GM19397 (cell line): ENCODE data around the gene ETF1.

Source experiments
- ATAC-seq: cut with Tn5 transposase; IDR thresholded peaks from one replicate; pipeline ENCODE4 v1.9.1; 2021; ENCODE audit warnings: mild to moderate bottlenecking, moderate library complexity; ENCODE audit not compliant: unreplicated experiment

ETF1 gene

DNA sequence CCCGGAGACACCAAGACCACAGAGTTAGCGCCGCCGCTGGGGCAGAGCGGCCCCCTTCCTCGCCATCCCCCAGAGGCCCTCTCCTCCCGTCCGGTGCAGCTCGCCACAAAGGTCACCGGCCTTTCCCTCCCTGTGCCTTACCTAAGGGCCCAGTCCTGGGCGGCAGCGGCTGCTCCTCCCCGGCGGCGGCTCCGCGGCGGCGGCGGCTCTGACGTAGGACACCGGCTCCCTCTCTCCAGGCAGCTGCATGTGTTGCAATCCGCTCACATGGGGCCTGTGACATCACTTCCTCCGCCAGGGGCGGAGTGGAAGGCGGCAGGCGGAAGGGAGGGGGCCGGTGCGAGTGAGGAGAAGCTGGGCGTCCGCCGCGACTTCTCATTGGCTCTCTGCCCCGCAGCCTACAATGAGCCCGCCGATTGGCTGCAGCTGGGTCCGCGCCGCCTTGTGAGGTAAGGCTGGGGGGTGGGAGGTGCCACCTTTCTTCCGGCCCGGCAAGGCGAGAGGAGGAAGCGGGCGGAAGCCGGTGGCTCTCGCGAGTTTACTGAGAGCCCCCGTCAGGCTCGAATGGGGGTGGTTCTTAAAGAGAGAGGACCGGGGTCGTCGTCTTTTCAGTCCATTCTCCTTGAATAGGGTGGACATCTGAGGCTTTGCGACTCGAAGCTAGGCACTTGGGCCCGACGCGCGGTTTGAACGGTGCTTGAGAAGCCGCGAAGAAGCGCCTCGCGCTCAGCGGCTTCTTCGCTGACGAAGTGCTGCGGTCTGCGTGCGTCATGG, at the start of gene ETF1:
ETF1 (minus strand) TSS at position 281 of the 774 bp plus-strand sequence. CDS start 318 bp downstream, outside the sequence.
- peak; percentile 94 for ATAC-seq

GRCh38 chr5:138588013-138588788, 45.2 kb upstream of the ETF1 start:
- ATAC-seq: no peak

- ATAC-seq: no peak
Observed at GRCh38 chr5:138585157-138585556, 42.1 kb upstream of the ETF1 start.

DNA sequence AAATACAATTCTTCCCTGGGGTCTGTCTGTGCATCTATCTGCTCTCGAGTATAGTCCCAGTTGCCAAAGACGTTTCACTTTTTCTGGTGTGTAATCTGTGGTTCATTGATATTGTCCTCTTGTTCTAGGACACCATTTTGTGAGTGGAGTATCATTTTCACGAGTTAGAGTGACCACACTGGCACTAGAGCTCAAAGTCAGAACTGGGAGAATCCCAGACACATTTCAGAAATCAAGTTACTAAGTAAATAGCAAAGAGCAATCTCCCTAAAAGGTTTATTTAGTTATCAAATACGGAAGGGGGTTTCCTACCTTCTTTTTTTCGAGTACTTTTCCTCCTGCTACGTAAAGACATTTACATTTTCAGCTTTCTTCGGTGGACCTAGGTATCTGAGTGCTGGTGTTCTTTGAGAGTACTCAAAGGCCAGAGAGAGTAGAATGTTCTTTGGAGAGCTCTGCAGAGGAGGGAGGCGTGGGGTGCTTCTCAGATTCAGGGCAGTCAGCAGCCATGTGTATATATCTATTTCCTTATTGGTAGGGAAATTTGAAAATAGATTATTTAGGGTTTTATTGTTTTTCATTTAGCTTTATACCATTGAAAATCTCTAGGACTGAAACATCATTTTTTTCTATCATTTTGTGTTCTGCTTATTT, 41.1 kb upstream of the ETF1 start:
- ATAC-seq: no peak

- ATAC-seq: no peak
Observed at GRCh38 chr5:138582959-138583358, 39.9 kb upstream of the ETF1 start.

DNA sequence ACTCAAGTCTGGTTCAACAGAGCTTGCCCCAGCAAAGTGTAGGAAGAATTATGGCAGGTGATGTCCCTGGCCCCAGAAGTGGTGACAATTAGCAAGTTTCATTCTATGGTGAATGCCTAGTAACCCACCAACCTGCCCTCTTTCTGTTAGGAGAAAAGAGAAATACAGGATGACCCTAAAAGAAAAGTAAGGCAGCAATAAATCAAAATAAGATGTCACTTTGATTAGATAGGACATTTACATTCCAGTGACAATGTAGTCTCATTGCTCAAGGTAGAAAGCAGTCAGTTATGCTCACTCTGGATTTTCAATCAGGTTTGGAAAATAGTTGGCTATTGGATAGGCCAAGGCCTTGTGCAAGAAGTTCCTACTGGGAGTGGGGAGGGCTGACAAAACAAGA, 37.7 kb upstream of the ETF1 start:
- no peak for ATAC-seq

DNA sequence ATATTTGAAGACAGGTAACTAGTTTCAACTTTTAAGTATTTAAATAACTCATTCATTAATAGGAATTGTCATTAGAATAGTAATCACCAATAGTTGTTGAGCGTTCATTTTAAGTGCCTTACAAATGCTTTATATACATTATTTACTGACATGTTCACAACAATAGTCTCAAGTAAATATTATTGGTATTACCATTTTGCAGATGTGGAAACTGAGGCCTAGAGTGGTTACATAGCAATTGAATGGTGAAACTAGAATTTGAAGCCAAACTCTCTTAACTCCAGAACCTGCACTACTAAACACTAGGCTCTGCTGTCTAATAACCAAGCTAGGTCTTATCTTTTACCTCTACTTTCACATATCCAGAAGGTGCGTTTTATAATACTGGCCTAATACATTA, 37.0 kb upstream of the ETF1 start:
- no peak for ATAC-seq

- no peak for ATAC-seq
Observed at GRCh38 chr5:138579517-138579863, 36.5 kb upstream of the ETF1 start.

- no peak for ATAC-seq
Observed at GRCh38 chr5:138577452-138577851, 34.4 kb upstream of the ETF1 start.

- peak; percentile 84 for ATAC-seq
Observed at GRCh38 chr5:138575194-138576015, 32.4 kb upstream of the ETF1 start, which contains the start of gene HSPA9. TSS of gene HSPA9 (minus strand) at chr5:138575401. CDS start at chr5:138575318, 83 bp downstream.

- ATAC-seq: no peak
Observed at GRCh38 chr5:138574744-138575193, 31.7 kb upstream of the ETF1 start.

DNA sequence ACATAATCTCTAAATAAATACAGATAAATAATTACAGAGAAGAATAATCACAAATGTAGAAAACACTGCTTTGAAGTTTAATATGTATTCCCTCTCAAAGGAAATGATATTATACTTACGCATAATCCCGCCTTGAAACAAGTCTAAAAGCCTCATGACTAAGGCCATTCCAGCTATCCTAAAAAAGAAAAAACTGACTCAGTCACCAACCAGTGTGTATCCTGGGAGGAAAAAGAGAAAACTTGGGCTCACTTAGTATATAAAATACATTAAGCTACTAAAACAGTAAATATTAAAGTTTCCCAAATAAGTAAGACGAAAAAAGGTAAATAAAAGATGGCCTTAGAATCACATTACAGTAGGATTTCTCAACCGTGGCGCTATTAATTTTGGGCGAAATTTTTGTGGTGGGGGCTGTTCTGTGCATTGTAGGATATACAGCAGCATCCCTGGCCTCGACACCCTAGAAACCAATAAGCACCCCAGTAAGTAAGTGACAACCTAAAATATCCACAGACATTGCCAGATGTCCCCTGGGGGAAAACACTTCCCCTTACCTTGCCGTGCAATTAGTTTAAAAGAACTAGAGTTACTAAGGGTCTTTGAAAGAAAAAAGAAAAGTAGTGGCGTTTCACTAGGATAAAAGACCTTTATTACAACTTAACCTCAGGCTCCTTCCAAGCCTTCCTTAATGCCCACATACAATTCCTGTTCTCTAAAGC, 31.1 kb upstream of the ETF1 start:
- ATAC-seq: no peak

DNA sequence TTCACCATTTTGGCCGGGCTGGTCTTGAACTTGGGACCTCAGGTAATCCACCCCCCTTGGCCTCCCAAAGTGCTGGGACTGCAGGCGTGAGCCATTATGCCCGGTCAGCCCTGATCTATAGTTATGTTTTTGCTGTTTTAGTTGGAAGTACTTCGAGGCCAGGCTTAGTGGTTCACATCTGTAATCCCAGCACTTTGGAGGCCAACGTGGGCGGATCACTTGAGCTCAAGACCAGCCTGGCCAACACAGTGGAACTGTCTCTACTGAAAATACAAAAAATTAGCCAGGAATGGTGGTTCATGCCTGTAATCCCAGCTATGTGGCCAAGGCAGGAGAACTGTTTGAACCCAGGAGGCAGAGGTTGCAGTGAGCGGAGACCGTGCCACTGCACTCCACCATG, 30.2 kb upstream of the ETF1 start:
- ATAC-seq: no peak

GRCh38 chr5:138570871-138571270, 27.8 kb upstream of the ETF1 start:
- no peak for ATAC-seq

DNA sequence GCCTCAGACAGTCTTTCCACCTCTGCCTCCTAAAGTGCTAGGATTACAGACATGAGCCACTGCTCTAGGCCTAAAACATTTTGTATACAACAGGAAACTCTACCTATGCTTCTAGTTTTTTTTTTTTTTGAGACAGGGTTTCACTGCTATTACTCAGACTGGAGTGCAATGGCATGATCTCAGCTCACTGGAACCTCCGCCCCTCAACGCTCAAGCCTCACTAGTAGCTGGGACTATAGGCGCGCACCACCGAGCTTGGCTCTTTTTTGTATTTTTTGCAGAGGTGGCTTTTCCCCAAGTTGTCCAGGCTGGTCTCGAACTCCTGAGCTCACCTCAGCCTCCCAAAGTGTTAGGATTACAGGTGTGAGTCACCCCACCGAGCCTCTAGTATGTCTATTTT, 26.7 kb upstream of the ETF1 start:
- no peak for ATAC-seq

- ATAC-seq: no peak
Observed at GRCh38 chr5:138568061-138568824, 25.2 kb upstream of the ETF1 start.

DNA sequence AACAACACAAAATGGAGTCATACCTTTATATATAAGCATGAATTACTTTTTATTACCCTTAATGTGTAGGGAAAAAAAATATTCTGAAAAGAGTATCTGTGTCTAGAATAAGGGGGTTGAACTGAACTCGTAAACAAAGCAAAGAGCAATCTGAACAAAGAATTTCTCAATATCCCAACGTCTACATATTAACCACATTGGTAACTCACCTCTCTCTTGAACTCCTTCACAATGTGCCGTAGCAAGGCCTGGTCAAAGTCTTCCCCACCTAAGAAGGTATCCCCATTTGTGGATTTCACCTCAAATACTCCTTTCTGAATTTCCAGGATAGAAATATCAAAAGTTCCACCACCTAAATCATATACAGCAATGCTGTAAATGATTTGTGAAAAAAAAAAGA, 23.8 kb upstream of the ETF1 start:
- no peak for ATAC-seq

DNA sequence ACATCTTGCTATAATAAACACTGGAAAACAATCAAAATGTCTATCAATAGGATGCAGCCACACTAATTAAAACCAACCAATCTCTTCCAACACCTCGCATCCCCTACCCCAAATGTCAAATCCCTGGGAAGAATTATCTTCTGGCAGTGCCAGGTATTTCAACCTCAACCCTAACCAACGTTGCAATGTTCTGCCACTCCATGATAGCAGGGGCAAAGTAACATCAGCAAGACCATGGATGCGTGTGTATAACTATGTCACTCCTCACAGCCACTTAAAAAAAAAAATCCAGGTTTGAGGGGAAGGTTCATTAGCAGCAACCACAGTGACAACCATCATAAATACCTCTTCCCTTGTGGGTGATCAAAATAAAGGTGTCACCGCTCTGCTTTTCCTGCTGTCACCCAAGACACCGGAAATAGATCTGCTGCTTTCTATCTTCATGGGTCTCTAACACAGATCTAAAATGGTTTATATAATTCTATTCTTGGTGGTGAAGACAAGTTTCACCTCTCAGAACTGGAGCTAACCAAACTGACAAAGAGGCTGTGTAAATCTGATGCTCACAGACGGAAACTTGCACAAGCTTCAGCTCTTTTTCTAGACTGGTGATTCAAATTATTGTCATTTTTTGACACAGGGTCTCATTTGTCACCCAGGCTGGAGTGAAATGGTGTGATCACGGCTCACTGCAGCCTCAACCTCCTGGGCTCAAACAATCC, 22.2 kb upstream of the ETF1 start:
- ATAC-seq: no peak

- ATAC-seq: no peak
Observed at GRCh38 chr5:138564242-138564641, 21.2 kb upstream of the ETF1 start.
